Measurements from ENCODE around the gene FLACC1. TPM values are rescaled to one million over a fixed set of nuclear protein-coding genes. Genes with fewer than 3 reads are reported as not detected.

Gene FLACC1
- polyA plus RNA-seq, 1 donor (not counting 4 experiments of a cell fraction or from before 2014, with no cell fraction given) = 0.43 TPM

GRCh38 chr2:201266629-201267028 lies 90.5 kb downstream of the FLACC1 start:
- no peaks in the 10 kb centered on the region for H3K4me1 ChIP-seq (ENCODE audit: control insufficient read depth, extremely low read depth, insufficient read depth, low read length)
- no peak for FAIRE-seq
- dilution Hi-C loops (cut with MboI; ENCODE audit: extremely low pct_ligation_motif_present, low sequenced_read_pairs) = no loop called here

GRCh38 chr2:201264472-201265173 lies 92.5 kb downstream of the FLACC1 start:
- Histone ChIP-seq H3K9ac (ENCODE audit: control insufficient read depth, extremely low read depth, insufficient read depth, low read length) (no peak overlapping the region), H3K9me3 (ENCODE audit: control insufficient read depth, low read depth, low read length) (no peaks in the 10 kb centered on the region), H3K27me3 (ENCODE audit: control insufficient read depth, extremely low read depth, insufficient read depth, low read length) (no peaks in the 10 kb centered on the region), H3K79me2 (ENCODE audit: control insufficient read depth, insufficient read depth, low read length) (peaks cover 23% of the 10 kb centered on the region), H3K4me1 (ENCODE audit: control insufficient read depth, extremely low read depth, insufficient read depth, low read length) (peaks cover 10% of the 10 kb centered on the region), H3K27ac (ENCODE audit: control insufficient read depth, insufficient read depth, low read length) (no peak overlapping the region), H3K36me3 (ENCODE audit: control insufficient read depth in 2 of 2, extremely low read depth in 1 of 2, insufficient read depth in 2 of 2, low read length in 2 of 2) (peaks cover 7 to 20% of the 10 kb centered on the region in 2 experiments), H2AFZ (ENCODE audit: control insufficient read depth, low read length) (no peak overlapping the region), H3K9me1 (ENCODE audit: control insufficient read depth, extremely low read depth, insufficient read depth, low read length) (no peaks in the 10 kb centered on the region), H3K4me3 (ENCODE audit: control insufficient read depth in 2 of 3, extremely low read depth in 1 of 3, insufficient read depth in 2 of 3, low read depth in 1 of 3, low read length in 3 of 3) (no peak overlapping the region), H4K20me1 (ENCODE audit: control insufficient read depth, extremely low read depth, insufficient read depth, low read length) (no peaks in the 10 kb centered on the region), H3K4me2 (ENCODE audit: control insufficient read depth, extremely low read depth, insufficient read depth, low read depth, low read length) (no peak overlapping the region)
- TF ChIP-seq EZH2 (IDR thresholded peaks at IDR 0.05; ENCODE audit: low read length) = no peak
- TF ChIP-seq CTCF (optimal IDR thresholded peaks at IDR 0.05 in 1 of 3, IDR thresholded peaks at IDR 0.05 in 1 of 3, conservative IDR thresholded peaks at IDR 0.05 in 1 of 3; ENCODE audit: extremely low read depth in 1 of 3, insufficient read depth in 2 of 3, low read length in 3 of 3) = no peak
- FAIRE-seq = no peak
- DNase-seq (ENCODE audit: low read depth, low spot score) = no peak
- dilution Hi-C loops (cut with MboI; ENCODE audit: extremely low pct_ligation_motif_present, low sequenced_read_pairs) = no loop called here

More at GRCh38 chr2:201266629-201267028, 90.5 kb downstream of the FLACC1 start:
- peaks cover 11% of the 10 kb centered on the region for H3K79me2 ChIP-seq (ENCODE audit: control insufficient read depth, insufficient read depth, low read length)
- H3K27ac ChIP-seq (ENCODE audit: control insufficient read depth, insufficient read depth, low read length) = no peak overlapping the region
- TF ChIP-seq CTCF (optimal IDR thresholded peaks at IDR 0.05 in 1 of 3, IDR thresholded peaks at IDR 0.05 in 1 of 3, conservative IDR thresholded peaks at IDR 0.05 in 1 of 3; ENCODE audit: extremely low read depth in 1 of 3, insufficient read depth in 2 of 3, low read length in 3 of 3) = no peak
- TF ChIP-seq EZH2 (IDR thresholded peaks at IDR 0.05; ENCODE audit: low read length) = no peak
- no peak overlapping the region for H3K9ac ChIP-seq (ENCODE audit: control insufficient read depth, extremely low read depth, insufficient read depth, low read length)
- no peak overlapping the region for H3K4me3 ChIP-seq (ENCODE audit: control insufficient read depth in 2 of 3, extremely low read depth in 1 of 3, insufficient read depth in 2 of 3, low read depth in 1 of 3, low read length in 3 of 3)
- no peak for DNase-seq (ENCODE audit: low read depth, low spot score)
- H3K9me3 ChIP-seq (ENCODE audit: control insufficient read depth, low read depth, low read length) = no peaks in the 10 kb centered on the region
- H3K4me2 ChIP-seq (ENCODE audit: control insufficient read depth, extremely low read depth, insufficient read depth, low read depth, low read length) = no peak overlapping the region
- H3K27me3 ChIP-seq (ENCODE audit: control insufficient read depth, extremely low read depth, insufficient read depth, low read length) = no peaks in the 10 kb centered on the region
- H2AFZ ChIP-seq (ENCODE audit: control insufficient read depth, low read length) = no peak overlapping the region
- no peaks in the 10 kb centered on the region for H4K20me1 ChIP-seq (ENCODE audit: control insufficient read depth, extremely low read depth, insufficient read depth, low read length)
- no peaks in the 10 kb centered on the region for H3K9me1 ChIP-seq (ENCODE audit: control insufficient read depth, extremely low read depth, insufficient read depth, low read length)
- H3K36me3 ChIP-seq (ENCODE audit: control insufficient read depth in 2 of 2, extremely low read depth in 1 of 2, insufficient read depth in 2 of 2, low read length in 2 of 2) = peaks cover 7 to 20% of the 10 kb centered on the region in 2 experiments

Measured in keratinocyte (primary cell).